PFSK-1 (cell line): Measurements from ENCODE around the gene NISCH.

Experiments used
- FOXP2 ChIP-seq: optimal IDR thresholded peaks from 2 replicates; pipeline ENCODE3; 2011; ENCODE audit warnings: borderline replicate concordance, control low read depth, inconsistent platforms; ENCODE audit not compliant: insufficient read depth; ENCODE audit errors: extremely low read length, extremely low read depth
- POLR2AphosphoS5 ChIP-seq: IDR thresholded peaks from 2 replicates; pipeline ENCODE4 v1.6.1; 2012; ENCODE audit warnings: low read depth, mild to moderate bottlenecking, control low read depth, low read length, moderate library complexity
- SIN3A ChIP-seq: IDR thresholded peaks from 2 replicates; pipeline ENCODE4 v1.6.1; 2012; ENCODE audit warnings: mild to moderate bottlenecking, low read length, moderate library complexity, borderline replicate concordance; ENCODE audit not compliant: insufficient read depth
- TAF1 ChIP-seq: IDR thresholded peaks from 2 replicates; pipeline ENCODE4 v1.6.1; 2012; ENCODE audit warnings: low read length, control low read depth, borderline replicate concordance; ENCODE audit not compliant: insufficient read depth
- TF ChIP-seq, protein P1 (sequence below), 2 experiments: IDR thresholded peaks; 2 replicates each; pipeline versions ENCODE4 v1.6.1 to v1.8.0; 2011 to 2012; ENCODE audit warnings: low read depth in 2 of 2, low read length in 2 of 2, control low read depth in 1 of 2, inconsistent platforms in 1 of 2, mild to moderate bottlenecking in 1 of 2, moderate library complexity in 1 of 2; ENCODE audit not compliant: insufficient read depth in 1 of 2

- TF ChIP-seq POLR2AphosphoS5 = no peak
- TF ChIP-seq, protein P1, sequence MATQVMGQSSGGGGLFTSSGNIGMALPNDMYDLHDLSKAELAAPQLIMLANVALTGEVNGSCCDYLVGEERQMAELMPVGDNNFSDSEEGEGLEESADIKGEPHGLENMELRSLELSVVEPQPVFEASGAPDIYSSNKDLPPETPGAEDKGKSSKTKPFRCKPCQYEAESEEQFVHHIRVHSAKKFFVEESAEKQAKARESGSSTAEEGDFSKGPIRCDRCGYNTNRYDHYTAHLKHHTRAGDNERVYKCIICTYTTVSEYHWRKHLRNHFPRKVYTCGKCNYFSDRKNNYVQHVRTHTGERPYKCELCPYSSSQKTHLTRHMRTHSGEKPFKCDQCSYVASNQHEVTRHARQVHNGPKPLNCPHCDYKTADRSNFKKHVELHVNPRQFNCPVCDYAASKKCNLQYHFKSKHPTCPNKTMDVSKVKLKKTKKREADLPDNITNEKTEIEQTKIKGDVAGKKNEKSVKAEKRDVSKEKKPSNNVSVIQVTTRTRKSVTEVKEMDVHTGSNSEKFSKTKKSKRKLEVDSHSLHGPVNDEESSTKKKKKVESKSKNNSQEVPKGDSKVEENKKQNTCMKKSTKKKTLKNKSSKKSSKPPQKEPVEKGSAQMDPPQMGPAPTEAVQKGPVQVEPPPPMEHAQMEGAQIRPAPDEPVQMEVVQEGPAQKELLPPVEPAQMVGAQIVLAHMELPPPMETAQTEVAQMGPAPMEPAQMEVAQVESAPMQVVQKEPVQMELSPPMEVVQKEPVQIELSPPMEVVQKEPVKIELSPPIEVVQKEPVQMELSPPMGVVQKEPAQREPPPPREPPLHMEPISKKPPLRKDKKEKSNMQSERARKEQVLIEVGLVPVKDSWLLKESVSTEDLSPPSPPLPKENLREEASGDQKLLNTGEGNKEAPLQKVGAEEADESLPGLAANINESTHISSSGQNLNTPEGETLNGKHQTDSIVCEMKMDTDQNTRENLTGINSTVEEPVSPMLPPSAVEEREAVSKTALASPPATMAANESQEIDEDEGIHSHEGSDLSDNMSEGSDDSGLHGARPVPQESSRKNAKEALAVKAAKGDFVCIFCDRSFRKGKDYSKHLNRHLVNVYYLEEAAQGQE (IDR thresholded peaks at IDR 0.05; ENCODE audit: insufficient read depth in 1 of 2, low read depth in 2 of 2, low read length in 2 of 2) = no peak
- no peak for TF ChIP-seq SIN3A
- no peak for TF ChIP-seq FOXP2
- TF ChIP-seq TAF1 = no peak
These were observed 8.5 kb upstream of the NISCH start for GRCh38 chr3:52446631-52447511.
